ENCODE data around the gene RERE.

RERE gene

DNA sequence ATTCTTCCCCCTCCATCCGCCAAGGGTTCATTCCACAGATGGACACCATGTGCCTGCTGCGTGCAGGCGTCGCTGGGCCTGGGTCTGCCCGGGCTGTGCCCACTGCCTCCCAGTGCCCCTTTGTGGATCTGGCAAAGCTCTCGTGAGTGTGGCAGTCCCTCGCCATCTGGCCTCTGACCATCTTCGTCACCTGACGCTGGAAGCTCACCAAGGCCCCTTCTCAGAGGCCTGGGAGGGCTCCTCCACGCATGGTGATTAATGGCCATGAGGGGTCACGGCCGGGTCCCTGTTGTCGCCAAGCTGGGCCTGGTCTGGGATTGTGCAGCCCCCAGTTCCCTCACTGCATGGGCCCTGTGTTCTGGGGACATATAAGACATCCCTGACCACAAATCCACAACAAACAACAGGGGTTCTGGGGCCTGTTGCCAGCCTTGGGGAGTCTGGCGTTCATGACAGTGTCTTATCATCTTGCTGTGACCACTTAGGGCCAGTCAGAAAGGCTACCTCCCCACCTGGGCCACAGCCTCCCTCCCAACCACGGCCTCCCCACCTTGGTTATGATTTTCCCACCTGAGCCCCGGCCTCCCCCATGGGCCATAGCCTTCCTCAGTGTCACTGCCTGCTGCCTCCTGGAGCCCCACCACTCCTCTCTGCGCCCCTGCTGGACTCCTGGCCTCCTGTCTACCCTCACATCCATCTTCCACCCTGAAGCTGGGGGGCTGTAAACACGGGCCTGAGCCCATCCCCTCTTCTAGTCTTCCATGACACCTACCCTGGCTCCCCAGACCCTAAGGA, 471.6 kb downstream of the RERE start:
- Histone ChIP-seq H3K79me2 (ENCODE audit: insufficient read depth, low read length) (no peaks in the 10 kb centered on the region), H3K4me1 (ENCODE audit: insufficient read depth, low read length) (peaks cover 2% of the 10 kb centered on the region; the same call in 1 of the 2 replicates), H3K4me2 (ENCODE audit: insufficient read depth, low read length) (no peak overlapping the region), H3K27ac (ENCODE audit: low read length) (no peak overlapping the region), H3K27me3 (ENCODE audit: insufficient read depth, low read length, poor library complexity) (no peaks in the 10 kb centered on the region), H3K9ac (ENCODE audit: low read depth, low read length) (no peak overlapping the region), H3K4me3 (ENCODE audit: low read depth in 1 of 2, low read length in 2 of 2) (no peak overlapping the region), H4K20me1 (ENCODE audit: insufficient read depth, low read length) (peaks cover 11% of the 10 kb centered on the region; the same call in 1 of the 2 replicates), H3K9me3 (ENCODE audit: insufficient read depth, low read length, severe bottlenecking) (no peaks in the 10 kb centered on the region), H3K36me3 (ENCODE audit: insufficient read depth, low read length) (no peaks in the 10 kb centered on the region), H2AFZ (ENCODE audit: low read depth, low read length) (no peak overlapping the region)
- ATAC-seq (ENCODE audit: insufficient read depth, low read depth) (no peak), DNase-seq (no peak)
- TF ChIP-seq, protein P1, sequence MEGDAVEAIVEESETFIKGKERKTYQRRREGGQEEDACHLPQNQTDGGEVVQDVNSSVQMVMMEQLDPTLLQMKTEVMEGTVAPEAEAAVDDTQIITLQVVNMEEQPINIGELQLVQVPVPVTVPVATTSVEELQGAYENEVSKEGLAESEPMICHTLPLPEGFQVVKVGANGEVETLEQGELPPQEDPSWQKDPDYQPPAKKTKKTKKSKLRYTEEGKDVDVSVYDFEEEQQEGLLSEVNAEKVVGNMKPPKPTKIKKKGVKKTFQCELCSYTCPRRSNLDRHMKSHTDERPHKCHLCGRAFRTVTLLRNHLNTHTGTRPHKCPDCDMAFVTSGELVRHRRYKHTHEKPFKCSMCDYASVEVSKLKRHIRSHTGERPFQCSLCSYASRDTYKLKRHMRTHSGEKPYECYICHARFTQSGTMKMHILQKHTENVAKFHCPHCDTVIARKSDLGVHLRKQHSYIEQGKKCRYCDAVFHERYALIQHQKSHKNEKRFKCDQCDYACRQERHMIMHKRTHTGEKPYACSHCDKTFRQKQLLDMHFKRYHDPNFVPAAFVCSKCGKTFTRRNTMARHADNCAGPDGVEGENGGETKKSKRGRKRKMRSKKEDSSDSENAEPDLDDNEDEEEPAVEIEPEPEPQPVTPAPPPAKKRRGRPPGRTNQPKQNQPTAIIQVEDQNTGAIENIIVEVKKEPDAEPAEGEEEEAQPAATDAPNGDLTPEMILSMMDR (IDR thresholded peaks at IDR 0.05; ENCODE audit: borderline replicate concordance, extremely low read depth, low read length, poor library complexity, severe bottlenecking) = no peak
- no peak for TF ChIP-seq EZH2 (IDR thresholded peaks at IDR 0.05; ENCODE audit: borderline replicate concordance, low read depth, low read length, severe bottlenecking)

DNA sequence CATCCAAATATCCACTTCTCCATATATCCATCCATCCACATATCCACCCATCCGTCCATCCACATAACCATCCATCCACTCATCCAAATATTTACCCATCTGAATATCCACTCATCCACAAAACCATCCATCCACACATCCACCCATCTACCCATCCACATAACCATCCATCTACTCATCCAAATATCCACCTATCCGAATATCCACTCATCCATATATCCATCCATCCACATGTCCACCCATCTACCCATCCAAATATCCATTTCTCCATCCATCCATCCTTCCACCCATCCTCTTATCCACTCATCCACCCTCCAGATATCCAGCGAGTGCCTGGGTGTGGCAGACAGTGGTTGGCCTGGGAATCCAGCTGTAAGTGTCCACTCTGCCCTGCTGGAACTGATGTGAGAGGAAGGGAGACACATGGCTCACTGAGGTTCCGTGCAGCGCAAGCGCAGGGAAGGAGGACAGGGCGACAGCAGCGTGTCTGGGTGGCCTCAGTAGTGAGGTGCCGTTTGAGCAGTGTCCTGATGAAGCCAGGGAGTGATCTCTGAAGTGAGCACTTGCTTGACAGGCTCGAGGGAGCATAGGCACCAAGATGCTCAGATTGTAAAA, 472.4 kb downstream of the RERE start:
- no peak for TF ChIP-seq EZH2 (IDR thresholded peaks at IDR 0.05; ENCODE audit: borderline replicate concordance, low read depth, low read length, severe bottlenecking)
- TF ChIP-seq, protein P1 (IDR thresholded peaks at IDR 0.05; ENCODE audit: borderline replicate concordance, extremely low read depth, low read length, poor library complexity, severe bottlenecking) = no peak
- Histone ChIP-seq H4K20me1 (ENCODE audit: insufficient read depth, low read length) (peaks cover 11% of the 10 kb centered on the region; the same call in 1 of the 2 replicates), H3K36me3 (ENCODE audit: insufficient read depth, low read length) (no peaks in the 10 kb centered on the region), H3K4me2 (ENCODE audit: insufficient read depth, low read length) (no peak overlapping the region), H3K27me3 (ENCODE audit: insufficient read depth, low read length, poor library complexity) (no peaks in the 10 kb centered on the region), H3K4me1 (ENCODE audit: insufficient read depth, low read length) (peaks cover 2% of the 10 kb centered on the region; the same call in 1 of the 2 replicates), H3K79me2 (ENCODE audit: insufficient read depth, low read length) (no peaks in the 10 kb centered on the region), H3K9me3 (ENCODE audit: insufficient read depth, low read length, severe bottlenecking) (no peaks in the 10 kb centered on the region), H2AFZ (ENCODE audit: low read depth, low read length) (no peak overlapping the region), H3K9ac (ENCODE audit: low read depth, low read length) (no peak overlapping the region), H3K27ac (ENCODE audit: low read length) (no peak overlapping the region), H3K4me3 (ENCODE audit: low read depth in 1 of 2, low read length in 2 of 2) (no peak overlapping the region)
- no peak for ATAC-seq (ENCODE audit: insufficient read depth, low read depth)
- DNase-seq = no peak

DNA sequence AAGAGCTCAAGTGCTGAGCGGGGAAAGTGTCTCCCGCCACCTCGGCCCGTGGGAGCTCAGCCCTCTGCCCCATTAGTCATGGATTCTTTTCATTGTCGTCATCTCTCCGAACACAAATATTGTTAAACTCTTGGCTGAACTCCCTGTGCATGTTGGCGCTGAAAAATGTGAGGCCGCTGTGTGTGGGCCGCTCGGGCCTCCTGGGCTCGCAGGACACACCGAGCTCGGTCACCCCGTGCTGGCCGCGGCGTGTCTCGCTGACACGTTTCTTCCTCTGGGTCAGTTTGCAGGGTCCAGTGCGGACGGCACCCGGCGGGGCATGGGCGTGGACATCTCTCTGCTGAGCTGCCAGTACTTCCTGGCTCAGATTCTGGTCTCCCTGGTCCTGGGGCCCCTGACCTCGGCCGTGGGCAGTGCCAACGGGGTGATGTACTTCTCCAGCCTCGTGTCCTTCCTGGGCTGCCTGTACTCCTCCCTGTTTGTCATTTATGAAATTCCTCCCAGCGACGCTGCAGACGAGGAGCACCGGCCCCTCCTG, 473.9 kb downstream of the RERE start:
- Histone ChIP-seq H3K27ac (ENCODE audit: low read length) (no peak overlapping the region), H3K4me1 (ENCODE audit: insufficient read depth, low read length) (no peaks in the 10 kb centered on the region), H3K4me2 (ENCODE audit: insufficient read depth, low read length) (no peak overlapping the region), H3K9ac (ENCODE audit: low read depth, low read length) (no peak overlapping the region), H4K20me1 (ENCODE audit: insufficient read depth, low read length) (no peaks in the 10 kb centered on the region), H3K9me3 (ENCODE audit: insufficient read depth, low read length, severe bottlenecking) (no peaks in the 10 kb centered on the region), H3K79me2 (ENCODE audit: insufficient read depth, low read length) (no peaks in the 10 kb centered on the region), H2AFZ (ENCODE audit: low read depth, low read length) (no peak overlapping the region), H3K4me3 (ENCODE audit: low read depth in 1 of 2, low read length in 2 of 2) (no peak overlapping the region), H3K36me3 (ENCODE audit: insufficient read depth, low read length) (no peaks in the 10 kb centered on the region), H3K27me3 (ENCODE audit: insufficient read depth, low read length, poor library complexity) (no peaks in the 10 kb centered on the region)
- no peak for TF ChIP-seq EZH2 (IDR thresholded peaks at IDR 0.05; ENCODE audit: borderline replicate concordance, low read depth, low read length, severe bottlenecking)
- TF ChIP-seq, protein P1 (IDR thresholded peaks at IDR 0.05; ENCODE audit: borderline replicate concordance, extremely low read depth, low read length, poor library complexity, severe bottlenecking) = no peak
- ATAC-seq (ENCODE audit: insufficient read depth, low read depth) (no peak), DNase-seq (no peak)
